Stimulated activated CD4-positive, alpha-beta T cell treated with anti-CD3 and anti-CD28 coated beads, TNF-alpha, amount 100 ng/mL, for 24 hours (primary cell): Measurements from ENCODE around the gene FAM180B.
"Not testable (repeated sequence)": the region's sequence is repeated elsewhere in the genome, so short reads cannot be mapped to it uniquely, and the experiment has no call there.

Source experiments
- DNase-seq, 3 experiments: peaks; one replicate each; pipeline ENCODE4 v3.0.0-alpha.2; 2020; ENCODE audit warnings: low read depth in 3 of 3

Gene FAM180B, protein sequence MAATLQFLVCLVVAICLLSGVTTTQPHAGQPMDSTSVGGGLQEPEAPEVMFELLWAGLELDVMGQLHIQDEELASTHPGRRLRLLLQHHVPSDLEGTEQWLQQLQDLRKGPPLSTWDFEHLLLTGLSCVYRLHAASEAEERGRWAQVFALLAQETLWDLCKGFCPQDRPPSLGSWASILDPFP

DNA sequence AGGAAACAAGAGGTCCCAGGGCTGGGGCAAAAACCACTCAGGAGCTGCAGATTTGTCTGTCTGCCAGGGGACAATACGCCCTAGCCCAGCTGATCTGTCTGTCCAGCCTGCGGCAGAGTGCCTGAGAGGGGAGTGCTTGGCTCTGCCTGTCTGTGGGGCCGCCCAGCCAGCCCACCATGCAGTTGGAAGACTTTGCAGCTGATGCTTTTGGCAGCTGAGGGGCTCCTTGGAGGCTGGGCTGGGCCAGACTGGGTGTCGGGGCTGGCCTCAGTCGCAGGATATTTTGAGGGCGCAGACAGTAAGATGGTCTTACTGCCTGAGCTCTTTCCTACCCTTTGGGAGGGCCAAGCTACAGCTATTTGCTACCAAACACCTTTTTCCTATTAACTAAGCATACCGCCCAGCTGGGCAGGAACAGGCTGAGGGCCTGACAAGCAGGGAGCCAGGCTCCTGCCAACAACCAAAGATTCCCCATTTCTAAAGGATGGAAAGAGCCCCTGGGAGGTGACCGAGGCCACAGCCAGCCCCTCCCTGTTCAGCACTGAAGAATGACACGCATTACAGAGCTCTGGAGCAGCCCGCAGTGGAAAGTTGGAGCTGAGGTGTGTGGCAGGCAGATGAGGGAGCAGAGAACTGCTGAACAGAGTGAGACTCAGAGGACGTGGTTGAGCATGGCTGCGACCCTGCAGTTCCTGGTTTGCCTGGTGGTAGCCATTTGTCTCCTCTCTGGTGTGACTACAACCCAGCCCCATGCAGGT lies at the start of gene FAM180B:
FAM180B (plus strand) TSS at position 581 of the 758 bp plus-strand sequence; CDS start at position 672, 91 bp downstream.
- DNase-seq, result no peak

DNA sequence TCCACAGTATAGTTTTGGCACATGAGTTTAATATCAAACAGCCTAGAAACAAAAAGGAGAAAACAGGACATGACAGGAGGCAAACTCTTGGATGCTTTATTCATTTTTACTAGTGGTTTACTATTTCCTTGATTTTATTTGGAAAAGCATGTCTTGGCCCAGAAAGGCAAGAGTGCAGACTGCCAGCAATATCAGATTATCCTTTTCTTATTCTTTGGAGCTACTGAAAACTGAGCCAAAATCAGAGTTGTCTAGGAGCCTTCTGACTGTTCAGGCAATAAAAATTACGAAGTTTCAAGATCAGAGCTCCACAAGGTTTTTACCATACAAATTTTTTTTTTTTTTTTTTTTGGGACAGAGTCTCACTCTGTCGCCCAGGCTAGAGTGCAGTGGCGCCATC lies 49.6 kb upstream of the FAM180B start:
- no peak for DNase-seq

DNA sequence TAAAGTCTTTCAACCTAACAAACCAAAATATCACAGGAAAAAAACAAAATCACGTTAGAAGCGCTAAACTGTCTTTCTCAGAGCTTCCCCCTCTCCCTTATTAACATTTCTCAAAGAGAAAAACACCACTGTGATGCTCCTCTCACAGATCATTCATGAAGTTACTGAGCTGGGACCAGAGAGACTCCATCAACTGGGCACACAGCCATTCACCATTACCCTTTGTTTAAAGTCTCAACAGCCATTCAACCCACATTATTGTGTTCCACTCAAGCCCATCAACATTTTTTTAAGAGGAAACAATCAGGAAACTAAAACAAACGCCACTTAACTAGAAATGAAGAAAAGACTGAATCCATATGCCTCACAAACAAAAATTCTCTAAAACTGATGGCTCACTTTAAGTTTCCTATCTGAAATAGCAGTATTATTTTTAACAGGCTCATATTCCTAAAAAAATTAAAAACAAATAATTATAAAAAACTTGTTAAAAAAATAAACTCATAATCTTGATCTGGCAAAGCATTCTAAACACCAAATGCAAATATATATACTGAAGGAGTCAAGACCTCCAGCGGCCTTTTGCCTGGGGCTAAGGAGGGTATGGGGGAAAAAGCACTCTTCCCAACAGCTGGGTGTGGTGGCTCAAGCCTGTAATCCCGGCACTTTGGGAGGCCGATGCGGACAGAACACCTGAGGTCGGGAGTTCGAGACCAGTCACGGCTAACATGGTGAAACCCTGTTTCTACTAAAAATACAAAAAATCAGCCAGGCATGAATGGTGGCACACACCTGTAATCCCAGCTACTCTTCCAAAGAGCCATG lies 47.5 kb upstream of the FAM180B start:
- no peak for DNase-seq

DNA sequence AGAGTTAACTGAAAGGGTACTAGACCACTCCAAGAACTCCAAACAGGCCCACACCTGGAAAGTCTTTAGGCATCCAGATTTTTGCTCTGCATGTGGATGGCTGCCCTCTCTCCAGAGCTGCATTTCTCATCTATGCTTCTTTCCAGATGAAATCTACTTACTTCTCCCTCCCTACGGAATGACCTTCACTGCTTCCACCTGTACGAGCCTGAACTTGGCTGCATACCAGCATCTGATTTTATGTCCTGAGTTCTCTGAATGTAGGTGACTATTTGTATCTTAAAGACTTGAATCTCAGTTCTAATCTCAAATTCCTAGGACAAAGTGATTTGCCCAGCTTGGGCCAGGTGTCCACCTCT lies 46.8 kb upstream of the FAM180B start:
- DNase-seq, result no peak

DNA sequence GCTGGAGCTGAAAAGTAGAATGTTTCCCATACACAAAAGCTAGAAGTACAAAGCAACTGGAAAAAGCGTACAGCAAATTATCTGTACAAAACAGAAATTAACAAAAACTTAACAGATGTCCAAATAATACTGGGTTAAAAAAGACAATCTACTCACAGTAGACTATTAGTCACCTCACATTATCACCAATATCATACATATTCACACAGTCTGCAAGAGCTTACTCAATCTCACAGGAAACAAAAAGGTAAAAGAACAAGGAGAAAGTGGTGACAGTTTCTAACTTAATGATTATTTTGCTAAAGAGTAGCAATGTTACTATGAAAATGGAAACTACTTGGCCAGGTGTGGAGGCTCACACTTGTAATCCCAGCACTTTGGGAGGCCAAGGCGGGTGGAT lies 45.4 kb upstream of the FAM180B start:
- DNase-seq, result no peak

DNA sequence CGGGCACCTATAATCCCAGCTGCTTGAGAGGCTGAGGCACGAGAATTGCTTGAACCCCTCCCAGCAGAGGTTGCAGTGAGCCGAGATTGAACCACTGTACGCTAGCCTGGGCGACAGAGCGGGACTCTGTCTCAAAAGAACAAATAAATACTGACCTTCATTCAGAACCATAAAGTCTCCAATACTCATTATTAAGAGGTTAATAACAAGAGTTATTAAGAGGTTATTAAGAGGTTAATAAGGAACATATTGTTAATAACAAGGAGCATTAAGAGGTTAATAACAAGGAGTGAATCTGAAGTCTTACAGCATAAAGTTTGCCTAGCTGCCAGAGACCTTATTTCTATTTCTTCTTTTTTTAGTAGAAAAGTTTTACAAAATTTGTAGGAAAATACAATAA lies 41.2 kb upstream of the FAM180B start:
- no peak for DNase-seq

DNA sequence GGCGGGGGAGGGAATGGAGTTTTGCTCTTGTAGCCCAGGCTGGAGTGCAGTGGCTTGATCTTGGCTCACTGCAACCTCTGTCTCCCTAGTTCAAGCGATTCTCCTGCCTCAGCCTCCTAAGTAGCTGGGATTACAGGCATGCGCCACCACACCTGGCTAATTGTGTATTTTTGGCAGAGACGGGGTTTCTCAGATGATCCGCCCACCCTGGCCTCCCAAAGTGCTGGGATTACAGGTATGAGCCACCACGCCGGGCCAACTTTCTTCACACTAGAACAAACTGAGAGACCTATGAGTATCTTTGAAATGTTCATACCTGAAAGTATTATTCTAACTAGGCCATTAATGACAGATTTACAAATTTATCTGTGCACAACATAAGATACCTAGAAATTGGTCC lies 40.2 kb upstream of the FAM180B start:
- not testable (repeated sequence) for DNase-seq

DNA sequence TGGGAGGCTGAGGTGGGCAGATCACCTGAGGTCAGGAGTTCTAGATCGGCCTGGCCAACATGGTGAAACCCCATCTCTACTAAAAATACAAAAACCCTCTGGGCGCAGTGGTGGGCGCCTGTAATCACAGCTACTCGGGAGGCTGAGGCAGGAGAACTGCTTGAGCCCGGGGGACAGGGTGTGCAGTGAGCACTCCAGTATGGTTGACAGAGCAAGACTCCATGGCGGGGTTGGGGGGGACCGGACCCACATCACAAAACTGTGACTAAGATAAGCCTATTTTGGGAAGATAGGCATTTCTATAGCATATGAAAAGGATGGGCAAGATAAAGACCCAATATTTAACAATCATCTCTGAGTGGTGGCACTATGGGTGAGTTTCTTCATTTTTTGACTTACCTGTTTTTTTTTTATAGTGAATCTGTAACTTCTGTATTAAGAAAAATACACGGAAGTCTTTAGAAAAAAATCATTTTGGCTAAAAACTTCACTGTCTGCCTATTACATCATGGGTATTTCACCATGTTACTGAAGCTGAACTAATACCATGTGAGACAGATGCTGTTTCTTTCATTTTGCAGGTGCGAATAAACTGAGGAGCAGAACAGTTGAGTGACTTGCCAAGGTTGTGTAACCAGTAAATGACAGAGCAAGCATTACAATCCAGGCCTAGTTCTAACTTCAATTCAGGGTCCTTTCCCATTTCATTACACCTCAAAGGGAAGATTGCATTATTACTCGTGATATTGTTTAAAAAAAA lies 36.0 kb upstream of the FAM180B start:
- no peak for DNase-seq

DNA sequence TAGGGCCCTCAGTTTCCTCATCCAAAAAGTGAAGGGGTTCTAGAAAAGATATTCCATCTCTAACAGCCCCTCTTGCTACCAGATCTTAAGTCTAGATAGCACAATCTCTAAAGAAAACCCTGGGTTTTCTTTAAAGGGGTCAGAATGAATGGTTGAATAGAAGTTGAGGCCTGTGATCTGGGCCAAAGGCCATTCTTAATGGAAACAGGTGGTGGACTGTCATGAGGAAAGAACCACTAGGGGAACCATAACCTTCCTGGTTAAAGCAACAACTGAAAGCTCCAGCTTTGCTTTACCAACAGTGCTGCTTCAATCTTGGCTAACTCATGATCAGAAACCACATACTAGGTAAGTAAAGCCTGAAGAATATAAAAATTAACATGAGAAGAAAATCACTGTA lies 35.4 kb upstream of the FAM180B start:
- DNase-seq, result no peak

DNA sequence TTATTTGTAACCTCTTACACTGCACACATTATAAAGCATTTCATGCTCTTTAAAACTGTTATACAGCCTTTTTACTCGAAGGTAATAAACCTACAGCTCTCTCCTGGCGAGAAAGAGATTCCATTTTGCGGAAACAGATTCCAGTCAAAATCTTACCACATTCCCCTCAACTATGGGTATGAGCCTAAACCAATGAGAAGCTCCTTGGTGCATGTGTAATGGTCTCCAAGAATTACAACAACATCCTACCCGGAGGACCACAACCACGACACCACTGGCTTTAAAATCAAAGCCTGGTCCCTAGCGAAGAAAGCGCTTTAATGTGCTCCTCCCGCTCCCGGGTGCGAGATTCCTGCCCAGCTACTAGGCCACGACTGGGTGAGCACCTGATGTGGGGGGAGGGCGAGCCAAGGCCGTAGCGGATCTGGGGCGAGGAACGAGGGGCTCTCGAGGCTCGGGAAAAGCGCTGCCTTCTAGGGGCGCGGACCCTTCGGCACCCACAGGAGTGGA lies 34.4 kb upstream of the FAM180B start:
- no peak for DNase-seq

DNA sequence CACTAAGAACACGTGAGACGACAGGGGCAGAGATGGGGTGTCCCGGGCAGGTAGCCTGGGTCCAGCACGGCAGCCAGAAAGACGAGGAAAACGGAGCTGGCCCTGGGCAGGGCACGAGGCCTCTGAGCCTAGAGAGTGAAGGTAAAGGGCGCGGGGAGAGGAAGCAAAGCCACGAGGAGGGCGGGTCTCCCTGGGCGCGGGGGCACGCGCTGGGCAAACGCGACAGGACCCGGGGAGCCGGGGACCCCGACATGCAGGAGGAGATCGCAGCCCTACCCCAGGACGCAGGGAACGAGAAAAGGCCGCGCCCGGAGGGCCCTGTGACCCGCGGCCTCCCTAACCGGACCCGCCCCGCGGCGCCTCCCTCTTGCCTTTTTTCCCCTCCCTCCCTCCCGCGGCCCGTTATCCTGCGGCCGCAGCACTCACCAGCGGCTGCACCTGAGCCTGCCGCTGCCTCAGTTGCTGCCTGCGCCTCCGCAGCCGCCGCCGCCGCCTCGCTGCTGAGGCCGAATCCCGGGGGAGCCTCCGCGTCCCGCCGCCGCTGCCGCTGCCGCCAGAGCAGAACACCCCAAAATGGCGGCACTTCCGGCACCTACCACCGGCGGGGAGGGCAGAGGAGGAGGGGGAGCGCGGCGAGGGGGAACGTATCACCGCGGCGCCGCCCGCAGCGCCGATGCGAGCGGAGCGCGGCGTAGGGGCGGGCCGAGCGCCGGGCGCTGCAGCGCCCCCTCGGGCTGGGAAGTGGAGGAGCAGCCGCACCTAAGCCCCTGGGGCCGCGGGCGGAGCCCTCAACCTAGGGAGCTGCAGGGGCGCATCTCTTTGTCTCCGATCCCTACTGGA lies 33.7 kb upstream of the FAM180B start, which contains the start of gene CELF1:
CELF1 (minus strand) TSS at position 567 of the 840 bp plus-strand sequence. CDS start 53,609 bp downstream, outside the sequence.
- DNase-seq, result peak; percentile 86 to 92 (median 88)

DNA sequence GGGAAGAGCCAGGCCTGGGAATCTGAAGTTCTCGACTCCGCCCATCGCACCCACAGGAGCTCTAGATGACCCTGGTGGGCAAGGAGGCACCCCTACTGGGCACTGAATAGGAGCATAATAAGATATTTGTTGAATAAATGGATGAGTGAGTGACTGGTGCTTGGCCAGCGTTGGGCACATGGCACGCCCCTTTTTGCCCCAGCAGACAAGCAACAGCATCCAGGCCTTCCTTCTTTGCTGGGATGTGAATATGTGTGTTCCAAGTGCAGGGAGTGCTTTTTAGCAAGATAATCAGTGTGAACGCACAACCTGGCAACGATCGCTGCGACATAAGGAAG lies 33.1 kb upstream of the FAM180B start:
- no peak for DNase-seq

DNA sequence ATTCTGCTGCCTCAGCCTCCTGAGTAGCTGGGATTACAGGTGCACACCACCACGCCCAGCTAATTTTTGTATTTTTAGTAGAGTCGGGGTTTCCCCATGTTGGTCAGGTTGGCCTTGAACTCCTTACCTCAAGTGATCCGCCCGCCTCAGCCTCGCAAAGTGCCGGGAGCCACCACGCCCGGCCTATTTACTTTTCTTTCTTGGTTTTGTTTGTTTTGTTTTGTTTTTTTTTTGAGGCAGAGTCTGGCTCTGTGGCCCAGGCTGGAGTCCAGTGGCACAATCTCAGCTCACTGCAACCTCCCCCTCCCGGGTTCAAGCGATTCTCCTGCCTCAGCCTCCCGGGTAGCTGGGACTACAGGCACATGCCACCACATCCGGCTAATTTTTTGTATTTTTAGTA lies 29.5 kb upstream of the FAM180B start:
- DNase-seq, result not testable (repeated sequence)

DNA sequence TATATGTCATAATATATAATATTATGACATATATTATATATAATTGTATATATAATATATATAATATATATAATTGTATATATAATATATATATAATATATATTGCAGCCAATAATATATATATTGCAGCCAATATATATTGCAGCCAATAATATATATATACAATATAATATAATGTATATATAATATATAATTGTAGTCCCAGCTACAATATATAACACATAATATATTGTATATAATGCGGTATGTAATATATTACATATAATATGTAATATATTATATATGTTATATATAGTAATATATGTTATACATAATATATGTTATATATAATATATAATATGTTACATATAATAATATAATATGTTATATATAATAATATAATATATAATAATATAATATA lies 27.8 kb upstream of the FAM180B start:
- DNase-seq, result no peak

DNA sequence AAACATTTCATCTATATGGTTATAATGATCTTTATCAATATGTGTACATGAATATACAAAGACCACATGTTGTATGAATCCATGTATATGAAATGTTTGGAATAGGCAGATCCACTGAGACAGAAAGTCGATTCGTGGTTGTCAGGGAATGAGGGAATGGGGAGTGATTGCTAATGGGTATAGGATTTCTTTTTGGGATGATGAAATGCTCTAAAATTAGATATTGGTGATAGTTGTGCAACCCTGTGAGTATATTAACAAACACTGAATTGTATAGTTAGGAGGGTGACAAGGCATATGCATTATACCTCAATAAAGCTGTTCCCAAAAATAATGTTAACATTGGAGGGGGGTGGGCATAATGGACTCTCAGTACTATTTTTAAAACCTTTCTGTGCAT lies 26.1 kb upstream of the FAM180B start:
- no peak for DNase-seq

DNA sequence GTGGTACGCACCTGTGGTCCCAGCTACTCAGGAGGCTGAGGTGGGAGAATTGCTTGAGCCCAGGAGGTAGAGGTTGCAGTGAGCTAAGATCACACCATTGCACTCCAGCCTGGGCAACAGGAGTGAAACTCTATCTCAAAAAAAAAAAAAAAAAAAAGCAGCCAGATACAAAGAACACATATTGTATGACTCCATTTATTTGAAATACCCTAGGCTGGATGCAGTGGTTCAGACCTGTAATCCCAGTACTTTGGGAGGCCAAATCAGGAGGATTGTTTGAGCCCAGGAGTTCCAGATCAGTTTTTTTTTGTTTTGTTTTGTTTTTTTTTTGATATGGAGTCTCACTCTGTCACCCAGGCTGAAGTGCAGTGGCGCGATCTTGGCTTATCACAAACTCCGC lies 24.1 kb upstream of the FAM180B start:
- not testable (repeated sequence) for DNase-seq

DNA sequence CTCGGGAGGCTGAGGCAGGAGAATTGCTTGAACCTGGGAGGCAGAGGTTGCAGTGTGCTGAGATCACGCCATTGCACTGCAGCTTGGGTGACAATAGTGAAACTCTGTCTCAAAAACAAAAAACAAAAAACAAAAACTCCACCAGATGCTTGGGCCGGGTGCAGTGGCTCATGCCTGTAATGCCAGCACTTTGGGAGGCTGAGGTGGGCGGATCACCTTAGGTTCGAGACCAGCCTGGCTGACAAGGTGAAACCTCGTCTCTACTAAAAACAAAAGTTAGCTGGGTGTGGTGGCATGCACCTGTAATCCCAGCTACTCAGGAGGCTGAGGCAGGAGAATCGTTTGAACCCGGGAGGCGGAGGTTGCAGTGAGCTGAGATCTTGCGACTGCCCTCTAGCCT lies 22.1 kb upstream of the FAM180B start:
- not testable (repeated sequence) for DNase-seq

DNA sequence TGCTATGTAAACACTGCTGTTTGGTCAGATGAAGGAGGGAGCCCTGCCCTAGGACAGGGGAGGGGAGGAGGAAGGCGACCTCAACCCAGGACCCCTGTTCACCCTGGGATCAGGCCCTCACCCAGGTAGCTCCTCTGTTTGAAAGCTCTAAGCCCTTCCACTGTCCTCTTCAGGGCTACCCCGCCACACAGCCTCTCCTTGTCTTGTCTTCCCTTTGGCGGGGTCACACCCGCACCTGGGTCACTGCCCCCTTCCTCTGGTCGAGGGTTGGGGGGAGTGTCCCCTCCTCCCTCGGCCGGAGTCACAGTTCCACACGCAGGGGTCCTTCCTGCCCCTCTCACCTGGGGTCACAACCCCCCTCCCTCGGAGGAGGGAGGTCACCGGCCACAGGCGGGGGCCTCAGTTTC lies 21.5 kb upstream of the FAM180B start:
- no peak for DNase-seq

DNA sequence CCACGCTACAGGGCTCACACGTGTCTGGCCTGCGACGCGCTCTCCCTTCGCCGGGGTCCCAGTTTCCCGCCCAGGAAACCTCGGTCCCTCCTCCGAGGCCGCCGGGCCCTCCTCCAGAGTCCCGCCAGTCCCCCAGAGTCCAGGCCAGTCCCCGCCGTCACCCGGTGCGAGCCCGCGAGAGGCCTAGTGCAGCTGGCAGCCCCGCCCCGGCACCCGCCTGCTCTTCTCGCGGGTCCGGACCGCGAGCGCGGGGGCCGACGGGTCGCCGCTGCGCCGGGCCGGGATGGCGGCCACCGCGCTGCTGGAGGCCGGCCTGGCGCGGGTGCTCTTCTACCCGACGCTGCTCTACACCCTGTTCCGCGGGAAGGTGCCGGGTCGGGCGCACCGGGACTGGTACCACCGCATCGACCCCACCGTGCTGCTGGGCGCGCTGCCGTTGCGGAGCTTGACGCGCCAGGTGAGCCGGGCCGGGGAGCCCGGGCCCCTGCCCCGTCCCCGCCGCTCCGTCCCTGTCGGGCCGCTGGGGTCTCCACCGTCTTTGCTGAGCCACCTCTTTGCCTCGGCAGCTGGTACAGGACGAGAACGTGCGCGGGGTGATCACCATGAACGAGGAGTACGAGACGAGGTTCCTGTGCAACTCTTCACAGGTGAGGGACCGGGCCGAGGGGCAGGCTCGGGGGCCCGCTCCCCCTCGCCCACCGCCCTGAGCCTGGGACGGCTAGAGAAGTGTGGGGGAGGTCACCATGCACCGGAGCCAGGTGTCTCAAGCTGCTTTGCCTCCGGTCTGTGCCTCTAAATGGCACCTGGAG lies 20.9 kb upstream of the FAM180B start, which contains the start of gene PTPMT1:
PTPMT1 (plus strand) TSS at position 260 of the 809 bp plus-strand sequence; CDS start at position 284, 24 bp downstream.
- peak in 2 of 3 experiments; percentile 51 to 71 for DNase-seq
